GM21737 (cell line): Measurements from ENCODE around the gene SPNS2.

Experiments used
- ATAC-seq: cut with Tn5 transposase; IDR thresholded peaks from one replicate; pipeline ENCODE4 v1.9.1; 2021; ENCODE audit warnings: mild to moderate bottlenecking, moderate library complexity; ENCODE audit not compliant: unreplicated experiment

Gene SPNS2

GRCh38 chr17:4584917-4585637, 86.4 kb downstream of the SPNS2 start:
- ATAC-seq, result no peak

- ATAC-seq, result no peak
Observed at GRCh38 chr17:4585638-4585994, 86.9 kb downstream of the SPNS2 start.

GRCh38 chr17:4586043-4586442, 87.4 kb downstream of the SPNS2 start:
- ATAC-seq, result no peak

GRCh38 chr17:4587195-4587594, 88.5 kb downstream of the SPNS2 start:
- ATAC-seq, result no peak

- ATAC-seq, result no peak
Observed at GRCh38 chr17:4587803-4588202, 89.1 kb downstream of the SPNS2 start.

GRCh38 chr17:4588391-4588790, 89.7 kb downstream of the SPNS2 start:
- ATAC-seq, result no peak
